K562 (cell line): ENCODE data around the gene GDAP1L1. TPM values are rescaled to one million over a fixed set of nuclear protein-coding genes. Genes with fewer than 3 reads are reported as not detected.

Experiments used
- EHMT2 ChIP-seq: fragments of 450-650 bp; IDR thresholded peaks from 2 replicates; pipeline ENCODE4 v1.6.1; 2018; ENCODE audit warnings: antibody characterized with exemption
- ID3 ChIP-seq, 2 experiments: fragments of 250-450 bp in 1 of 2; fragments of 450-650 bp in 1 of 2; sonication (Bioruptor Pico) in 1 of 2; IDR thresholded peaks; 2 replicates each; pipeline versions ENCODE4 v1.6.1 to v1.8.0; 2016 to 2021; ENCODE audit warnings: mild to moderate bottlenecking in 2 of 2, moderate library complexity in 2 of 2, missing compliant biosample characterization in 1 of 2, missing genetic modification characterization in 1 of 2
- KDM1A ChIP-seq, 2 experiments: fragments of 450-650 bp; IDR thresholded peaks; 2 replicates each; pipeline ENCODE4 v1.6.1; 2016; ENCODE audit warnings: mild to moderate bottlenecking in 2 of 2
- LEF1 ChIP-seq: fragments of 450-650 bp; IDR thresholded peaks from 2 replicates; pipeline ENCODE4 v1.6.1; 2016; ENCODE audit warnings: mild to moderate bottlenecking
- MBD2 ChIP-seq: sonication (generic); IDR thresholded peaks from 2 replicates; pipeline ENCODE4 v1.6.1; 2016; ENCODE audit warnings: low read depth, borderline replicate concordance
- MGA ChIP-seq: fragments of 450-650 bp; IDR thresholded peaks from 2 replicates; pipeline ENCODE4 v1.6.1; 2016; ENCODE audit warnings: mild to moderate bottlenecking, moderate library complexity
- NFYB ChIP-seq: IDR thresholded peaks from 2 replicates; pipeline ENCODE4 v1.6.1; 2011; ENCODE audit warnings: mild to moderate bottlenecking, moderate library complexity; ENCODE audit not compliant: insufficient read length; ENCODE audit errors: extremely low read depth
- PHB ChIP-seq: fragments of 250-450 bp; sonication (Bioruptor Pico); IDR thresholded peaks from 2 replicates; pipeline ENCODE4 v1.5.0; 2021
- RCOR1 ChIP-seq, 2 experiments: IDR thresholded peaks; 2 replicates each; pipeline ENCODE4 v1.6.1; 2012; ENCODE audit warnings: low read depth in 2 of 2, low read length in 2 of 2, borderline replicate concordance in 1 of 2, improper control_type of control experiment in 1 of 2
- VEZF1 ChIP-seq: fragments of 200-800 bp; sonication (Bioruptor generic); IDR thresholded peaks from 2 replicates; pipeline ENCODE4 v1.6.1; 2017; ENCODE audit warnings: missing genetic modification characterization, missing compliant biosample characterization
- ZBTB7A ChIP-seq: IDR thresholded peaks from 2 replicates; pipeline ENCODE4 v1.6.1; 2011; ENCODE audit warnings: low read depth, mild to moderate bottlenecking, low read length, moderate library complexity, borderline replicate concordance; ENCODE audit not compliant: control insufficient read depth
- ZNF12 ChIP-seq: sonication (generic); formaldehyde crosslinking; IDR thresholded peaks from 2 replicates; pipeline ENCODE4 v1.4.0; 2020; ENCODE audit warnings: mild to moderate bottlenecking, missing genetic modification reagents
- ZNF165 ChIP-seq: fragments of 250-450 bp; sonication (Bioruptor Pico); IDR thresholded peaks from 2 replicates; pipeline ENCODE4 v1.4.0; 2020; ENCODE audit warnings: borderline replicate concordance
- ZNF586 ChIP-seq: fragments of 450-650 bp; formaldehyde crosslinking; conservative IDR thresholded peaks from 2 replicates; pipeline ENCODE4 v1.4.0; 2020; ENCODE audit warnings: mild to moderate bottlenecking, moderate library complexity
- polyA plus RNA-seq, 8 experiments: library from polyadenylated mRNA; depleted of rRNA in 4 of 8; stranded (reverse) in 5 of 8; unstranded in 3 of 8; fragments of >200 nt; fragmentation: Nextera tagmentation in 2 of 8; fragmentation: Illumina TruSeq in 1 of 8; extraction: Ambion mirVana in 2 of 8; extraction: Trizol in 1 of 8; gene quantifications; 2 replicates each; pipeline versions ENCODE4 v1.2.1 to v1.2.3, GENCODE V29; 2011 to 2014; ENCODE audit warnings: inconsistent platforms in 1 of 8, missing spikeins in 1 of 8
- total RNA-seq, 7 experiments: library from RNA; depleted of rRNA in 6 of 7; stranded (reverse); fragments of >200 nt in 6 of 7; fragmentation: Illumina TruSeq in 2 of 7; extraction: Trizol in 2 of 7; gene quantifications; 2 replicates each; pipeline versions ENCODE4 v1.2.1 to v1.2.3, GENCODE V29; 2011 to 2021; ENCODE audit warnings: low replicate concordance in 1 of 7

The GDAP1L1 gene
- total and polyA plus RNA-seq, 9 of the 15 experiments (the other 6 are each of a cell fraction or from before 2014, with no cell fraction given) = 0.06 to 0.40 (median 0.19) TPM; not detected in 5

- TF ChIP-seq ZNF12 (CRISPR knock-in tag) (peak; percentile 56; the same call in 1 of the 2 replicates), ZNF165 (CRISPR knock-in tag) (0 out of 2 replicates have a peak, but pooled peaks have one; percentile 37), MGA (peak; percentile 84), LEF1 (no peak), ID3 (CRISPR knock-in tag; IDR thresholded peaks at IDR 0.05) (no peak), ID3 (tag; IDR thresholded peaks at IDR 0.05) (peak; percentile 71; the same call in 1 of the 2 replicates), EHMT2 (no peak), RCOR1 (IDR thresholded peaks at IDR 0.05; ENCODE audit: borderline replicate concordance in 1 of 2, low read depth in 2 of 2, low read length in 2 of 2) (peak; percentile 78 to 96), MBD2 (peak; percentile 45; the same call in 1 of the 2 replicates), KDM1A (IDR thresholded peaks at IDR 0.05) (peak; percentile 92 to 94), ZNF586 (no peak), VEZF1 (CRISPR knock-in tag) (peak; percentile 94), NFYB (no peak), PHB (CRISPR knock-in tag) (no peak), ZBTB7A (peak; percentile 50; the same call in 1 of the 2 replicates)
Observed at GRCh38 chr20:44210406-44211176, 36.5 kb upstream of the GDAP1L1 start, which contains the start of gene OSER1 (continued).
